WTC11 (cell line): ENCODE results near the gene PHLDB1. TPM values are rescaled to one million over a fixed set of nuclear protein-coding genes. Genes with fewer than 3 reads are reported as not detected.

ENCODE experiments used
- CREB1 ChIP-seq: sonication (generic); formaldehyde crosslinking; IDR thresholded peaks from 2 replicates; pipeline ENCODE4 v1.8.0; 2023; ENCODE audit warnings: mild to moderate bottlenecking, missing genetic modification reagents
- EMX1 ChIP-seq: fragments of 250-450 bp; sonication (Bioruptor Pico); IDR thresholded peaks from 2 replicates; pipeline ENCODE4 v1.8.0; 2021; ENCODE audit warnings: mild to moderate bottlenecking
- HMGA2 ChIP-seq: fragments of 250-450 bp; sonication (Bioruptor Pico); IDR thresholded peaks from 2 replicates; pipeline ENCODE4 v1.4.0; 2021; ENCODE audit warnings: mild to moderate bottlenecking, moderate library complexity
- JAZF1 ChIP-seq: fragments of 250-450 bp; sonication (Bioruptor Pico); IDR thresholded peaks from 2 replicates; pipeline ENCODE4 v1.9.0; 2021; ENCODE audit warnings: moderate library complexity, mild to moderate bottlenecking, inconsistent platforms
- NR1H2 ChIP-seq: sonication (generic); formaldehyde crosslinking; IDR thresholded peaks from 2 replicates; pipeline ENCODE4 v1.9.0; 2021; ENCODE audit warnings: mild to moderate bottlenecking, moderate library complexity, missing genetic modification reagents
- PRRX2 ChIP-seq: fragments of 250-450 bp; sonication (Bioruptor Pico); IDR thresholded peaks from 2 replicates; pipeline ENCODE4 v1.8.0; 2021; ENCODE audit warnings: mild to moderate bottlenecking
- RORB ChIP-seq: fragments of 250-450 bp; sonication (Bioruptor Pico); IDR thresholded peaks from 2 replicates; pipeline ENCODE4 v1.9.0; 2021; ENCODE audit warnings: mild to moderate bottlenecking
- TEAD1 ChIP-seq: sonication (generic); formaldehyde crosslinking; IDR thresholded peaks from 2 replicates; pipeline ENCODE4 v1.8.0; 2022; ENCODE audit warnings: mild to moderate bottlenecking, missing genetic modification reagents
- TEAD4 ChIP-seq: sonication (generic); formaldehyde crosslinking; IDR thresholded peaks from 2 replicates; pipeline ENCODE4 v1.8.0; 2022; ENCODE audit warnings: mild to moderate bottlenecking, missing genetic modification reagents
- ZNF232 ChIP-seq: sonication (generic); formaldehyde crosslinking; IDR thresholded peaks from 2 replicates; pipeline ENCODE4 v1.8.0; 2022; ENCODE audit warnings: mild to moderate bottlenecking, missing genetic modification reagents
- ZNF263 ChIP-seq: sonication (generic); formaldehyde crosslinking; IDR thresholded peaks from 2 replicates; pipeline ENCODE4 v1.8.1; 2022; ENCODE audit warnings: low read depth, mild to moderate bottlenecking, moderate library complexity, missing genetic modification reagents
- ZNF423 ChIP-seq: fragments of 250-450 bp; sonication (Bioruptor Pico); IDR thresholded peaks from 2 replicates; pipeline ENCODE4 v2.1.2; 2022; ENCODE audit warnings: mild to moderate bottlenecking, moderate library complexity
- total RNA-seq: library from RNA; stranded (reverse); gene quantifications from 3 replicates; pipeline ENCODE4 v1.2.3, GENCODE V29; 2021
- TF ChIP-seq, protein P1 (sequence below): sonication (generic); formaldehyde crosslinking; IDR thresholded peaks from 2 replicates; pipeline ENCODE4 v1.8.0; 2023; ENCODE audit warnings: missing genetic modification reagents
- TF ChIP-seq, protein P2 (sequence below): sonication (generic); formaldehyde crosslinking; IDR thresholded peaks from 2 replicates; pipeline ENCODE4 v1.8.0; 2022; ENCODE audit warnings: mild to moderate bottlenecking, missing genetic modification reagents
- TF ChIP-seq, protein P3 (sequence below): fragments of 250-450 bp; sonication (Bioruptor Pico); IDR thresholded peaks from 2 replicates; pipeline ENCODE4 v1.9.0; 2021; ENCODE audit warnings: moderate library complexity, mild to moderate bottlenecking, inconsistent platforms, borderline replicate concordance
- TF ChIP-seq, protein P4 (sequence below): sonication (generic); formaldehyde crosslinking; IDR thresholded peaks from 2 replicates; pipeline ENCODE4 v1.8.1; 2022; ENCODE audit warnings: mild to moderate bottlenecking, missing genetic modification reagents, moderate library complexity, borderline replicate concordance
- TF ChIP-seq, protein P5 (sequence below): fragments of 250-450 bp; sonication (Bioruptor Pico); IDR thresholded peaks from 2 replicates; pipeline ENCODE4 v1.9.0; 2021; ENCODE audit warnings: mild to moderate bottlenecking
- TF ChIP-seq, protein P6 (sequence below): sonication (generic); formaldehyde crosslinking; IDR thresholded peaks from 2 replicates; pipeline ENCODE4 v1.8.1; 2023; ENCODE audit warnings: mild to moderate bottlenecking, missing genetic modification reagents
- TF ChIP-seq, protein P7 (sequence below): sonication (generic); formaldehyde crosslinking; IDR thresholded peaks from 2 replicates; pipeline ENCODE4 v1.8.0; 2023; ENCODE audit warnings: mild to moderate bottlenecking, missing genetic modification reagents
- TF ChIP-seq, protein P8 (sequence below): sonication (generic); formaldehyde crosslinking; conservative IDR thresholded peaks from 2 replicates; pipeline ENCODE4 v1.8.1; 2023; ENCODE audit warnings: mild to moderate bottlenecking, low read depth, missing genetic modification reagents, moderate library complexity
- TF ChIP-seq, protein P9 (sequence below): fragments of 250-450 bp; sonication (Bioruptor Pico); IDR thresholded peaks from 2 replicates; pipeline ENCODE4 v1.8.0; 2021; ENCODE audit warnings: mild to moderate bottlenecking
- TF ChIP-seq, protein P10 (sequence below): fragments of 250-450 bp; sonication (Bioruptor Pico); IDR thresholded peaks from 2 replicates; pipeline ENCODE4 v2.1.2; 2022; ENCODE audit warnings: mild to moderate bottlenecking, moderate library complexity

PHLDB1 gene
- total RNA-seq, 1 experiment from 2014 or later = 83.1 TPM

DNA sequence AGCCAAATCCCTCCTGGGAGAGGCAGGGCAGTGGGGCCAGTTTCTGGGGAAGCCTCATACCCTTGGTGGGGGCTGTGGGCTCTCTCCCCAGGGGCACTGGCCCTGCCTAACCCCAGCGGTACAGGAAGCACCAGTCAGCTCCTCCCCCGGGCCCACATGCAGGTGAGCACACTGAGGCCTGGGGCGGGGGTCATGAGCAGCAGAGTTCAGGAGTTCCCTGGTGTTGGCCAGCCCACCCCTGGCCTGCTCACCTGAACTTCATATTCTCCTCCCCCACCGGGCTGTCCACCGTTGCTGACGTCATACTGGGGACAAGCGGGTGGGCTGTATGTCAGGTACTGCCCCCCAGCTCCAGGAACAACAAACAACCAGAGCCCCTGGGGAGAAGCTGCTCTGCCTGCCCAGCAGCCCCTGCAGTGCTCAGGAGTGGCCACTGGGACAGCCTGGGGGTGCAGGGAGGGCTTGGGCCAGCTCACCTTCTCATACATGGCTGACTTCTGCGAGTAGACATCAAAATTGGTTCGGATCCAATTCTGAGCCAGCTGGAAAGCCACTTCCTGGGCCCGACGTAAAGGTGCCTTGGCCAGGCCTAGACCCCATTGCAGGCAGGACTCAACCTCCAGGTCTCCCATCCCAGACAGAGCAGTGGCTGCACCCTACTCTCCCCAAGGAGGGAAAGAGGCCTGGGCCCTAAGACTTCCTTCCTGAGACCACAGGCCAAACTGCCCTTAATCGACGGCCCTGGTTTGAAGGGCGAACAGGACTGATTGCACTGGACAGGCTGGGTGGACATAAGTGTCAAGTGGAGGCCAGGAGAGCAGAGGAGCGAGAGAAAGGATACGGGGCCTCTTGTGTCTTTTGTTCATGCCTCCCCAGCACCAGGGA lies 51.3 kb downstream of the PHLDB1 start (continued):
- TF ChIP-seq JAZF1 (no peak), ZNF423 (CRISPR knock-in tag) (peak; percentile 43), CREB1 (CRISPR knock-in tag) (no peak), NR1H2 (no peak), TEAD4 (no peak), PRRX2 (CRISPR knock-in tag) (no peak), ZNF232 (CRISPR knock-in tag) (no peak), RORB (no peak), HMGA2 (CRISPR knock-in tag) (no peak), ZNF263 (CRISPR knock-in tag) (no peak), TEAD1 (CRISPR knock-in tag) (no peak), EMX1 (CRISPR knock-in tag) (no peak)
- TF ChIP-seq, protein P1, sequence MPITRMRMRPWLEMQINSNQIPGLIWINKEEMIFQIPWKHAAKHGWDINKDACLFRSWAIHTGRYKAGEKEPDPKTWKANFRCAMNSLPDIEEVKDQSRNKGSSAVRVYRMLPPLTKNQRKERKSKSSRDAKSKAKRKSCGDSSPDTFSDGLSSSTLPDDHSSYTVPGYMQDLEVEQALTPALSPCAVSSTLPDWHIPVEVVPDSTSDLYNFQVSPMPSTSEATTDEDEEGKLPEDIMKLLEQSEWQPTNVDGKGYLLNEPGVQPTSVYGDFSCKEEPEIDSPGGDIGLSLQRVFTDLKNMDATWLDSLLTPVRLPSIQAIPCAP (CRISPR knock-in tag) = no peak
- TF ChIP-seq, protein P2, sequence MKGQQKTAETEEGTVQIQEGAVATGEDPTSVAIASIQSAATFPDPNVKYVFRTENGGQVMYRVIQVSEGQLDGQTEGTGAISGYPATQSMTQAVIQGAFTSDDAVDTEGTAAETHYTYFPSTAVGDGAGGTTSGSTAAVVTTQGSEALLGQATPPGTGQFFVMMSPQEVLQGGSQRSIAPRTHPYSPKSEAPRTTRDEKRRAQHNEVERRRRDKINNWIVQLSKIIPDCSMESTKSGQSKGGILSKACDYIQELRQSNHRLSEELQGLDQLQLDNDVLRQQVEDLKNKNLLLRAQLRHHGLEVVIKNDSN = 0 out of 2 replicates have a peak, but pooled peaks have one; percentile 20
- TF ChIP-seq, protein P3, sequence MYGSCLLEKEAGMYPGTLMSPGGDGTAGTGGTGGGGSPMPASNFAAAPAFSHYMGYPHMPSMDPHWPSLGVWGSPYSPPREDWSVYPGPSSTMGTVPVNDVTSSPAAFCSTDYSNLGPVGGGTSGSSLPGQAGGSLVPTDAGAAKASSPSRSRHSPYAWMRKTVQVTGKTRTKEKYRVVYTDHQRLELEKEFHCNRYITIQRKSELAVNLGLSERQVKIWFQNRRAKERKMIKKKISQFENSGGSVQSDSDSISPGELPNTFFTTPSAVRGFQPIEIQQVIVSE = no peak
- TF ChIP-seq, protein P4, sequence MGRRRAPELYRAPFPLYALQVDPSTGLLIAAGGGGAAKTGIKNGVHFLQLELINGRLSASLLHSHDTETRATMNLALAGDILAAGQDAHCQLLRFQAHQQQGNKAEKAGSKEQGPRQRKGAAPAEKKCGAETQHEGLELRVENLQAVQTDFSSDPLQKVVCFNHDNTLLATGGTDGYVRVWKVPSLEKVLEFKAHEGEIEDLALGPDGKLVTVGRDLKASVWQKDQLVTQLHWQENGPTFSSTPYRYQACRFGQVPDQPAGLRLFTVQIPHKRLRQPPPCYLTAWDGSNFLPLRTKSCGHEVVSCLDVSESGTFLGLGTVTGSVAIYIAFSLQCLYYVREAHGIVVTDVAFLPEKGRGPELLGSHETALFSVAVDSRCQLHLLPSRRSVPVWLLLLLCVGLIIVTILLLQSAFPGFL (CRISPR knock-in tag) = no peak
- TF ChIP-seq, protein P5, sequence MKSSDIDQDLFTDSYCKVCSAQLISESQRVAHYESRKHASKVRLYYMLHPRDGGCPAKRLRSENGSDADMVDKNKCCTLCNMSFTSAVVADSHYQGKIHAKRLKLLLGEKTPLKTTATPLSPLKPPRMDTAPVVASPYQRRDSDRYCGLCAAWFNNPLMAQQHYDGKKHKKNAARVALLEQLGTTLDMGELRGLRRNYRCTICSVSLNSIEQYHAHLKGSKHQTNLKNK = no peak
- TF ChIP-seq, protein P6, sequence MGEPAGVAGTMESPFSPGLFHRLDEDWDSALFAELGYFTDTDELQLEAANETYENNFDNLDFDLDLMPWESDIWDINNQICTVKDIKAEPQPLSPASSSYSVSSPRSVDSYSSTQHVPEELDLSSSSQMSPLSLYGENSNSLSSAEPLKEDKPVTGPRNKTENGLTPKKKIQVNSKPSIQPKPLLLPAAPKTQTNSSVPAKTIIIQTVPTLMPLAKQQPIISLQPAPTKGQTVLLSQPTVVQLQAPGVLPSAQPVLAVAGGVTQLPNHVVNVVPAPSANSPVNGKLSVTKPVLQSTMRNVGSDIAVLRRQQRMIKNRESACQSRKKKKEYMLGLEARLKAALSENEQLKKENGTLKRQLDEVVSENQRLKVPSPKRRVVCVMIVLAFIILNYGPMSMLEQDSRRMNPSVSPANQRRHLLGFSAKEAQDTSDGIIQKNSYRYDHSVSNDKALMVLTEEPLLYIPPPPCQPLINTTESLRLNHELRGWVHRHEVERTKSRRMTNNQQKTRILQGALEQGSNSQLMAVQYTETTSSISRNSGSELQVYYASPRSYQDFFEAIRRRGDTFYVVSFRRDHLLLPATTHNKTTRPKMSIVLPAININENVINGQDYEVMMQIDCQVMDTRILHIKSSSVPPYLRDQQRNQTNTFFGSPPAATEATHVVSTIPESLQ (CRISPR knock-in tag) = no peak
- TF ChIP-seq, protein P7, sequence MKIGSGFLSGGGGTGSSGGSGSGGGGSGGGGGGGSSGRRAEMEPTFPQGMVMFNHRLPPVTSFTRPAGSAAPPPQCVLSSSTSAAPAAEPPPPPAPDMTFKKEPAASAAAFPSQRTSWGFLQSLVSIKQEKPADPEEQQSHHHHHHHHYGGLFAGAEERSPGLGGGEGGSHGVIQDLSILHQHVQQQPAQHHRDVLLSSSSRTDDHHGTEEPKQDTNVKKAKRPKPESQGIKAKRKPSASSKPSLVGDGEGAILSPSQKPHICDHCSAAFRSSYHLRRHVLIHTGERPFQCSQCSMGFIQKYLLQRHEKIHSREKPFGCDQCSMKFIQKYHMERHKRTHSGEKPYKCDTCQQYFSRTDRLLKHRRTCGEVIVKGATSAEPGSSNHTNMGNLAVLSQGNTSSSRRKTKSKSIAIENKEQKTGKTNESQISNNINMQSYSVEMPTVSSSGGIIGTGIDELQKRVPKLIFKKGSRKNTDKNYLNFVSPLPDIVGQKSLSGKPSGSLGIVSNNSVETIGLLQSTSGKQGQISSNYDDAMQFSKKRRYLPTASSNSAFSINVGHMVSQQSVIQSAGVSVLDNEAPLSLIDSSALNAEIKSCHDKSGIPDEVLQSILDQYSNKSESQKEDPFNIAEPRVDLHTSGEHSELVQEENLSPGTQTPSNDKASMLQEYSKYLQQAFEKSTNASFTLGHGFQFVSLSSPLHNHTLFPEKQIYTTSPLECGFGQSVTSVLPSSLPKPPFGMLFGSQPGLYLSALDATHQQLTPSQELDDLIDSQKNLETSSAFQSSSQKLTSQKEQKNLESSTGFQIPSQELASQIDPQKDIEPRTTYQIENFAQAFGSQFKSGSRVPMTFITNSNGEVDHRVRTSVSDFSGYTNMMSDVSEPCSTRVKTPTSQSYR = 0 out of 2 replicates have a peak, but pooled peaks have one; percentile 73
- TF ChIP-seq, protein P8, sequence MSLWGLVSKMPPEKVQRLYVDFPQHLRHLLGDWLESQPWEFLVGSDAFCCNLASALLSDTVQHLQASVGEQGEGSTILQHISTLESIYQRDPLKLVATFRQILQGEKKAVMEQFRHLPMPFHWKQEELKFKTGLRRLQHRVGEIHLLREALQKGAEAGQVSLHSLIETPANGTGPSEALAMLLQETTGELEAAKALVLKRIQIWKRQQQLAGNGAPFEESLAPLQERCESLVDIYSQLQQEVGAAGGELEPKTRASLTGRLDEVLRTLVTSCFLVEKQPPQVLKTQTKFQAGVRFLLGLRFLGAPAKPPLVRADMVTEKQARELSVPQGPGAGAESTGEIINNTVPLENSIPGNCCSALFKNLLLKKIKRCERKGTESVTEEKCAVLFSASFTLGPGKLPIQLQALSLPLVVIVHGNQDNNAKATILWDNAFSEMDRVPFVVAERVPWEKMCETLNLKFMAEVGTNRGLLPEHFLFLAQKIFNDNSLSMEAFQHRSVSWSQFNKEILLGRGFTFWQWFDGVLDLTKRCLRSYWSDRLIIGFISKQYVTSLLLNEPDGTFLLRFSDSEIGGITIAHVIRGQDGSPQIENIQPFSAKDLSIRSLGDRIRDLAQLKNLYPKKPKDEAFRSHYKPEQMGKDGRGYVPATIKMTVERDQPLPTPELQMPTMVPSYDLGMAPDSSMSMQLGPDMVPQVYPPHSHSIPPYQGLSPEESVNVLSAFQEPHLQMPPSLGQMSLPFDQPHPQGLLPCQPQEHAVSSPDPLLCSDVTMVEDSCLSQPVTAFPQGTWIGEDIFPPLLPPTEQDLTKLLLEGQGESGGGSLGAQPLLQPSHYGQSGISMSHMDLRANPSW (CRISPR knock-in tag) = no peak
- TF ChIP-seq, protein P9, sequence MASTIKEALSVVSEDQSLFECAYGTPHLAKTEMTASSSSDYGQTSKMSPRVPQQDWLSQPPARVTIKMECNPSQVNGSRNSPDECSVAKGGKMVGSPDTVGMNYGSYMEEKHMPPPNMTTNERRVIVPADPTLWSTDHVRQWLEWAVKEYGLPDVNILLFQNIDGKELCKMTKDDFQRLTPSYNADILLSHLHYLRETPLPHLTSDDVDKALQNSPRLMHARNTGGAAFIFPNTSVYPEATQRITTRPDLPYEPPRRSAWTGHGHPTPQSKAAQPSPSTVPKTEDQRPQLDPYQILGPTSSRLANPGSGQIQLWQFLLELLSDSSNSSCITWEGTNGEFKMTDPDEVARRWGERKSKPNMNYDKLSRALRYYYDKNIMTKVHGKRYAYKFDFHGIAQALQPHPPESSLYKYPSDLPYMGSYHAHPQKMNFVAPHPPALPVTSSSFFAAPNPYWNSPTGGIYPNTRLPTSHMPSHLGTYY = no peak
- TF ChIP-seq, protein P10, sequence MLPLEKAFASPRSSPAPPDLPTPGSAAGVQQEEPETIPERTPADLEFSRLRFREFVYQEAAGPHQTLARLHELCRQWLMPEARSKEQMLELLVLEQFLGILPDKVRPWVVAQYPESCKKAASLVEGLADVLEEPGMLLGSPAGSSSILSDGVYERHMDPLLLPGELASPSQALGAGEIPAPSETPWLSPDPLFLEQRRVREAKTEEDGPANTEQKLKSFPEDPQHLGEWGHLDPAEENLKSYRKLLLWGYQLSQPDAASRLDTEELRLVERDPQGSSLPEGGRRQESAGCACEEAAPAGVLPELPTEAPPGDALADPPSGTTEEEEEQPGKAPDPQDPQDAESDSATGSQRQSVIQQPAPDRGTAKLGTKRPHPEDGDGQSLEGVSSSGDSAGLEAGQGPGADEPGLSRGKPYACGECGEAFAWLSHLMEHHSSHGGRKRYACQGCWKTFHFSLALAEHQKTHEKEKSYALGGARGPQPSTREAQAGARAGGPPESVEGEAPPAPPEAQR = no peak
